CD4-positive, alpha-beta T cell (primary cell): ENCODE measurements around the gene PLTP. TPM values are rescaled to one million over a fixed set of nuclear protein-coding genes. Genes with fewer than 3 reads are reported as not detected.

Experiments used
- ATAC-seq: fragments of 200-7000 bp; cut with Tn5 transposase; one replicate; pipeline ENCODE4 v1.10.0; 2022; ENCODE audit warnings: mild to moderate bottlenecking; ENCODE audit not compliant: poor library complexity
- CTCF ChIA-PET: fragments of 350-600 bp; sonication (Branson Sonifier 250); formaldehyde crosslinking; loops from one replicate; lab custom pipeline; 2021; ENCODE audit warnings: antibody characterized with exemption, inconsistent platforms; lab: Charles Lee
- POLR2A ChIA-PET: fragments of 350-600 bp; sonication (Branson Sonifier 250); formaldehyde crosslinking; loops from one replicate; lab custom pipeline; 2021; ENCODE audit warnings: antibody characterized with exemption, inconsistent platforms; lab: Charles Lee
- DNase-seq, 14 experiments: peaks; one replicate each; pipeline ENCODE4 v3.0.0-alpha.2; 2013 to 2020; ENCODE audit warnings: mixed read lengths in 2 of 14
- H3K27ac ChIP-seq, 2 donors: one replicate each; pipeline versions ENCODE4 v1.5.1 to v1.7.0; 2013; ENCODE audit warnings: low read length in 2 of 2, low read depth in 1 of 2, mild to moderate bottlenecking in 1 of 2
- H3K27me3 ChIP-seq, 2 experiments: 1 replicate in 1 of 2; 2 replicates in 1 of 2; pipeline versions ENCODE4 v1.6.1 to v1.7.0; 2013; ENCODE audit warnings: low read length in 2 of 2, control low read depth in 1 of 2, mild to moderate bottlenecking in 1 of 2, moderate library complexity in 1 of 2; ENCODE audit not compliant: insufficient read depth in 2 of 2, control insufficient read depth in 1 of 2
- H3K36me3 ChIP-seq: one replicate; pipeline ENCODE4 v1.6.1; 2013; ENCODE audit warnings: low read length, control low read depth; ENCODE audit not compliant: insufficient read depth
- H3K4me1 ChIP-seq: one replicate; pipeline ENCODE4 v1.6.1; 2013; ENCODE audit warnings: low read length, control low read depth; ENCODE audit not compliant: insufficient read depth
- H3K4me3 ChIP-seq: one replicate; pipeline ENCODE4 v1.5.1; 2013; ENCODE audit warnings: mild to moderate bottlenecking, low read length, moderate library complexity
- H3K9me3 ChIP-seq, 2 experiments: 1 replicate in 1 of 2; 2 replicates in 1 of 2; pipeline versions ENCODE4 v1.6.1 to v1.7.0; 2013; ENCODE audit warnings: low read length in 2 of 2, mild to moderate bottlenecking in 2 of 2, control low read depth in 1 of 2, moderate library complexity in 1 of 2; ENCODE audit not compliant: control insufficient read depth in 1 of 2, insufficient read depth in 1 of 2
- H3K27ac Mint-ChIP-seq: one replicate; pipeline ENCODE4 v1.8.0; 2020; ENCODE audit warnings: mixed read lengths
- H3K27me3 Mint-ChIP-seq: one replicate; pipeline ENCODE4 v1.8.0; 2021; ENCODE audit warnings: mixed read lengths
- H3K36me3 Mint-ChIP-seq: one replicate; pipeline ENCODE4 v1.8.0; 2021; ENCODE audit warnings: low read depth, mixed read lengths
- H3K4me1 Mint-ChIP-seq: one replicate; pipeline ENCODE4 v1.8.0; 2021; ENCODE audit warnings: low read depth, mixed read lengths
- H3K4me3 Mint-ChIP-seq: one replicate; pipeline ENCODE4 v1.8.0; 2020; ENCODE audit warnings: mild to moderate bottlenecking, mixed read lengths
- H3K9me3 Mint-ChIP-seq: one replicate; pipeline ENCODE4 v1.8.0; 2020; ENCODE audit warnings: mixed read lengths
- intact Hi-C, 2 experiments: fragments of 100-400 bp; cut with DNase I in 1 of 2; cut with micrococcal nuclease in 1 of 2; formaldehyde crosslinking; loops; one replicate each; pipeline versions ENCODE4 v1.15.1 to v1.9.0; 2023 to 2025; cut with DNase I, micrococcal nuclease
- total RNA-seq, 174 experiments: library from RNA in 2 of 174; stranded (reverse) in 2 of 174; gene quantifications; one replicate each; pipeline ENCODE4 v1.2.3 and lab custom pipeline; 2021 to 2026
- TF ChIP-seq, protein P1 (sequence below): fragments of 200-600 bp; IDR thresholded peaks from one replicate; pipeline ENCODE4 v1.8.0; 2022; ENCODE audit warnings: antibody characterized with exemption, mild to moderate bottlenecking

The PLTP gene
- total RNA-seq, 2 experiments from 2014 or later = not detected

DNA sequence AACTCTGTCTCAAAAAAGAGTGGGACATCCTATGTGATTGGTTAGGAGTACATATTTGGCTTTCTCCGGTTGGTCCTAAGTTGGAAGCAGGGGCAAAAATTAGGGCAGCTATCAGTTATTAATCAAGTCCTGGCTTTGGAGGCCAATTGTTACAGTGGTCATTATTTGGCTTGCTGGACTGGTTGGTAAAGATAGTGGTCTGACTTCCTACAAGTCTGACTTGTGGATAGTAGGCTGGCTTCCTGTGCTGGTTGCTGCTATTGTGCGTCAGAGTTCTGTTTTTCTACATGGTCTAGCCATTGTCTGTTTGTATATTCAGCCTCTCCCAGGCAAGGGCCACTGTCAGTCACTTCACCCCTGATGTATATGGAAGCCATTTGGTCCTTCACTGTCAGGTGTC lies 61.7 kb downstream of the PLTP start:
- H3K36me3 Mint-ChIP-seq = peaks cover 94% of the 10 kb centered on the region
- Histone ChIP-seq H3K4me1 (peaks cover 10% of the 10 kb centered on the region), H3K27me3 (no peaks in the 10 kb centered on the region), H3K36me3 (peaks cover 62% of the 10 kb centered on the region), H3K27ac (no peak overlapping the region), H3K9me3 (no peaks in the 10 kb centered on the region), H3K4me3 (no peak overlapping the region)
- no peak overlapping the region for H3K4me3 Mint-ChIP-seq
- ATAC-seq = no peak
- TF ChIP-seq, protein P1, sequence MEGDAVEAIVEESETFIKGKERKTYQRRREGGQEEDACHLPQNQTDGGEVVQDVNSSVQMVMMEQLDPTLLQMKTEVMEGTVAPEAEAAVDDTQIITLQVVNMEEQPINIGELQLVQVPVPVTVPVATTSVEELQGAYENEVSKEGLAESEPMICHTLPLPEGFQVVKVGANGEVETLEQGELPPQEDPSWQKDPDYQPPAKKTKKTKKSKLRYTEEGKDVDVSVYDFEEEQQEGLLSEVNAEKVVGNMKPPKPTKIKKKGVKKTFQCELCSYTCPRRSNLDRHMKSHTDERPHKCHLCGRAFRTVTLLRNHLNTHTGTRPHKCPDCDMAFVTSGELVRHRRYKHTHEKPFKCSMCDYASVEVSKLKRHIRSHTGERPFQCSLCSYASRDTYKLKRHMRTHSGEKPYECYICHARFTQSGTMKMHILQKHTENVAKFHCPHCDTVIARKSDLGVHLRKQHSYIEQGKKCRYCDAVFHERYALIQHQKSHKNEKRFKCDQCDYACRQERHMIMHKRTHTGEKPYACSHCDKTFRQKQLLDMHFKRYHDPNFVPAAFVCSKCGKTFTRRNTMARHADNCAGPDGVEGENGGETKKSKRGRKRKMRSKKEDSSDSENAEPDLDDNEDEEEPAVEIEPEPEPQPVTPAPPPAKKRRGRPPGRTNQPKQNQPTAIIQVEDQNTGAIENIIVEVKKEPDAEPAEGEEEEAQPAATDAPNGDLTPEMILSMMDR = no peak
- ChIA-PET POLR2A (interaction anchor here (1.4 kb wide), 1 partner anchor 84 kb away, joined by 5 read pairs; the partner anchor contains the start of gene PCIF1), CTCF (no interaction called here)
- intact Hi-C loops = no loop called here
- no peaks in the 10 kb centered on the region for H3K27me3 Mint-ChIP-seq
- no peak overlapping the region for H3K27ac Mint-ChIP-seq
- no peak for DNase-seq
- H3K9me3 Mint-ChIP-seq = no peaks in the 10 kb centered on the region
- H3K4me1 Mint-ChIP-seq = peaks cover 14% of the 10 kb centered on the region

DNA sequence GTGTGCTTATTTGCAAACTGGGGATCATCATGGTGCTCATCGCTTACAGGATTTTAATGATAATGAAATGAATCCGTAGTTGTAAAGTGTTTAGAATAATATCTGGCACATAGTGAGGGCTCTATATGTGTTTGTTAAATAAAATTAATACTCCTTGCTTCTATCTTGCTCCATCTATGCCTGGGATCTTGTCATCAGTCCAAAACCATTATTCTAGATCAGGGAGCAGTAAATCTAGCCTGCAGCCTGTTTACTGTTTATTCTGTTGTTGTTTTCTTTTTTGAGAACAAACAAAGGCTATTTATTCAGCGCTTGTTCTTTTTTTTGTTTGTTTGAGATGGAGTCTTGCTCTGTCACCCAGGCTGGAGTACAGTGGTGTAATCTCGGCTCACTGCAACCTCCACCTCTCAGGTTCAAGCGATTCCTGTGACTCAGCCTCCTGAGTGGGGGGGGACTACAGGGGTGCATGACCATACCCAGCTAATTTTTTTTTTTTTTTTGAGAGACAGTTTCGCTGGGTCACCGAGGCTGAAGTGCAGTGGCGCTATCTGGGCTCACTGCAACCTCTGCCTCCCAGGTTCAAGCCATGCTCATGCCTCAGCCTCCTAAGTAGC lies 62.9 kb downstream of the PLTP start:
- TF ChIP-seq, protein P1 = no peak
- ChIA-PET CTCF (no interaction called here), POLR2A (interaction anchor here (1.4 kb wide), 1 partner anchor 86 kb away, joined by 5 read pairs; the partner anchor contains the start of gene PCIF1)
- Mint-ChIP-seq H3K4me3 (no peak overlapping the region), H3K9me3 (no peaks in the 10 kb centered on the region), H3K27me3 (no peaks in the 10 kb centered on the region), H3K27ac (no peak overlapping the region), H3K36me3 (peaks cover 93% of the 10 kb centered on the region), H3K4me1 (peaks cover 5% of the 10 kb centered on the region)
- intact Hi-C loops = no loop called here
- ATAC-seq (no peak), DNase-seq (no peak)
- no peaks in the 10 kb centered on the region for H3K9me3 ChIP-seq
- no peak overlapping the region for H3K27ac ChIP-seq
- no peaks in the 10 kb centered on the region for H3K4me1 ChIP-seq
- peaks cover 65% of the 10 kb centered on the region for H3K36me3 ChIP-seq
- no peak overlapping the region for H3K4me3 ChIP-seq
- H3K27me3 ChIP-seq = no peaks in the 10 kb centered on the region

Other genes with a start within 250 kb of the PLTP start
- not detected for gene WFDC11, start 241.9 kb downstream of the PLTP start, total RNA-seq
- gene WFDC13, start 210.1 kb downstream of the PLTP start, total RNA-seq = not detected
- gene WFDC10B, start 207.1 kb downstream of the PLTP start, total RNA-seq = not detected
- not detected for gene SPINT4, start 189.8 kb downstream of the PLTP start, total RNA-seq
- not detected for gene WFDC3, start 120.3 kb downstream of the PLTP start, total RNA-seq
- gene DNTTIP1, start 120.2 kb downstream of the PLTP start, total RNA-seq = 10 to 100 TPM in 1 of 2 experiments, 1 to 10 TPM in 1; 9.3 to 10.4 TPM
- under 1 TPM; 0.52 to 0.64 TPM for gene UBE2C, start 99.5 kb downstream of the PLTP start, total RNA-seq
- 1 to 10 TPM; 1.2 to 1.5 TPM for gene TNNC2, start 84.8 kb downstream of the PLTP start, total RNA-seq
- under 1 TPM; 0.36 to 0.89 TPM for gene SNX21, start 78.4 kb downstream of the PLTP start, total RNA-seq
- gene ACOT8, start 54.8 kb downstream of the PLTP start, total RNA-seq = 10 to 100 TPM; 19.1 to 19.9 TPM
- gene ZSWIM3, start 54.5 kb downstream of the PLTP start, total RNA-seq = under 1 TPM; 0.36 to 0.44 TPM
- 10 to 100 TPM in 1 of 2 experiments, 1 to 10 TPM in 1; 9.3 to 10.7 TPM for gene ZSWIM1, start 30.9 kb downstream of the PLTP start, total RNA-seq
- 1 to 10 TPM in 1 of 2 experiments, under 1 TPM in 1; 0.49 to 1.3 TPM for gene SPATA25, start 24.5 kb downstream of the PLTP start, total RNA-seq
- gene NEURL2, start 20.9 kb downstream of the PLTP start, total RNA-seq = 1 to 10 TPM; 1.5 to 2.5 TPM
- gene CTSA, start 20.8 kb downstream of the PLTP start, total RNA-seq = 10 to 100 TPM; 40.3 to 42.6 TPM
- 100 to 1,000 TPM; 100 TPM for gene PCIF1, start 22.5 kb upstream of the PLTP start, total RNA-seq
- 10 to 100 TPM; 67.3 to 74.6 TPM for gene ZNF335, start 60.0 kb upstream of the PLTP start, total RNA-seq
- gene MMP9, start 96.8 kb upstream of the PLTP start, total RNA-seq = 1 to 10 TPM; 1.6 to 2.2 TPM
- gene SLC12A5, start 117.1 kb upstream of the PLTP start, total RNA-seq = 1 to 10 TPM; 1.3 to 2.4 TPM
- 10 to 100 TPM in 1 of 2 experiments, 1 to 10 TPM in 1; 9.7 to 10.5 TPM for gene NCOA5, start 177.8 kb upstream of the PLTP start, total RNA-seq
- gene CD40, start 206.2 kb upstream of the PLTP start, total RNA-seq = 1 to 10 TPM; 1.0 to 1.2 TPM